ENCODE data around the gene RSRP1.

The RSRP1 gene

DNA sequence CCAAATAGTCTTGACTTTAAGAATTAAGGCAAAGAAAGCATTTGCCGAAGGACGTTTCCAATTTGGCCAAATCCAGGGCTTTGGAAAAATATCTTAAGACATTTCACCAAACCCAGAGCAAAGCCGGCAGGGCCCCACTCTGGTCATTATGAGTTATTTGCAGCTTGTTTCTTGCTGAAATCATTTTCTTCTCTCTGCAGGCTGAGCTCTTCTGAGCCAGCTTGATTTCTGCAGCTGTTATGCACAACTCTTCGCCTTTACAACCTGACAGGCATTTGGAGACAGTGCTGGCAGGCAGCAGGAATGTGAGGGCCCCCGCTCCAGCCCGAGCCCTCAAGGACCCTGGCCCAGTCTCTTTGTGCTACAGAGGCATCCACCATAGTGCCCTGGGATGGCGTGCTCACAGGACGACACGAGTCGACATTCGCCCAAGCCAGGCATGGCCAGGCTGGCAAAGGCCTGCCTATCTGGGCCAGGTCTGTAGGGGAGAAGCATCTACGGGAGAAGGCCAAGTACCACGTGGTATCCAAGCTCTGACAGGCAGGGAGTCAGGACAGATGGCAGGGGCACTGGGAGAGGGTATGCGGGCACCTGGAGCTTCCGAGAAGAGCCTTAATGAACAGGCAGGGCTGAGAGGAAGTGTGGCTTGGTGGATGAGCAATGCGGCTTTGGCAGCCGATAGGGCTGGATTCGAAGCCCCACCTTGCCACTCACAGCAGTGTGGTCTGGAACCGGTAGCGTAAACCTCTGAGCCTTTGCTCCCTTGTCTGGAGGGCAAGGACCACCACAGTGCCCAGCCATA is 47.2 kb downstream of the RSRP1 start:
- peak overlapping the region in 1 of 2 donors; percentile 69 for H3K27ac ChIP-seq
- TF ChIP-seq, protein P1, sequence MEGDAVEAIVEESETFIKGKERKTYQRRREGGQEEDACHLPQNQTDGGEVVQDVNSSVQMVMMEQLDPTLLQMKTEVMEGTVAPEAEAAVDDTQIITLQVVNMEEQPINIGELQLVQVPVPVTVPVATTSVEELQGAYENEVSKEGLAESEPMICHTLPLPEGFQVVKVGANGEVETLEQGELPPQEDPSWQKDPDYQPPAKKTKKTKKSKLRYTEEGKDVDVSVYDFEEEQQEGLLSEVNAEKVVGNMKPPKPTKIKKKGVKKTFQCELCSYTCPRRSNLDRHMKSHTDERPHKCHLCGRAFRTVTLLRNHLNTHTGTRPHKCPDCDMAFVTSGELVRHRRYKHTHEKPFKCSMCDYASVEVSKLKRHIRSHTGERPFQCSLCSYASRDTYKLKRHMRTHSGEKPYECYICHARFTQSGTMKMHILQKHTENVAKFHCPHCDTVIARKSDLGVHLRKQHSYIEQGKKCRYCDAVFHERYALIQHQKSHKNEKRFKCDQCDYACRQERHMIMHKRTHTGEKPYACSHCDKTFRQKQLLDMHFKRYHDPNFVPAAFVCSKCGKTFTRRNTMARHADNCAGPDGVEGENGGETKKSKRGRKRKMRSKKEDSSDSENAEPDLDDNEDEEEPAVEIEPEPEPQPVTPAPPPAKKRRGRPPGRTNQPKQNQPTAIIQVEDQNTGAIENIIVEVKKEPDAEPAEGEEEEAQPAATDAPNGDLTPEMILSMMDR (IDR thresholded peaks at IDR 0.05) = no peak
- DNase-seq (ENCODE audit: low spot score) = no peak
- H3K4me3 ChIP-seq = no peak overlapping the region

DNA sequence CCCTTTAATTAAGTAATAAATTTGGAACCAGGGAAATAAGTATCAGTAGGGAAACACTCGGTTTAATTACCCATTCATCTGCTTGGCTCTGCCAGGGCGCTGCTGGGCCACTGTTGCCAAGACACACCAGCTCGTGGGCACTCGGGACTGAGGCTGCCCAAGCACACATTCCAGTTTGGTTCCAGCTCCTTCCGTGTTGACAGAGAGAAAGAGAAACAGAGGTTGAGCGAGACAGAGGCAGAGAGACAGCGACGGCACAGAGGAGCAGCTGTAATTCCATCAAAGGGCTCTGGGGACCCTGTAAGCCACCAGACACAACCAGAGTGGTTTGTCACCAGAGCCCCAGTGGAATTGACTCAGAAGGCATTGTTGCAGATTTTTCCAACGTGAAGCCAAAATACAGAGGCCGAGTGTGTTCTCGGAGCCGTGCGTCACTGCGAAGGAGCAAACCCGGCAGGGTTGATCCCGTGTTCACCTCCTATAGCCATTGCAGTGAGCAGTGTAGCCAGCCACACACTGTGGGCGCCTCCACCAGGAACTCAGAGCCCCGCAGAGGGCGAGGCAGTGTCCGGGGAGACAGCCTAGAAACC is 48.5 kb downstream of the RSRP1 start:
- Histone ChIP-seq H3K4me3 (peak overlapping the region; percentile 52), H3K27ac (peak overlapping the region; percentile 61 to 69)
- TF ChIP-seq, protein P1 (IDR thresholded peaks at IDR 0.05) = no peak
- DNase-seq (ENCODE audit: low spot score) = peak; percentile 75

DNA sequence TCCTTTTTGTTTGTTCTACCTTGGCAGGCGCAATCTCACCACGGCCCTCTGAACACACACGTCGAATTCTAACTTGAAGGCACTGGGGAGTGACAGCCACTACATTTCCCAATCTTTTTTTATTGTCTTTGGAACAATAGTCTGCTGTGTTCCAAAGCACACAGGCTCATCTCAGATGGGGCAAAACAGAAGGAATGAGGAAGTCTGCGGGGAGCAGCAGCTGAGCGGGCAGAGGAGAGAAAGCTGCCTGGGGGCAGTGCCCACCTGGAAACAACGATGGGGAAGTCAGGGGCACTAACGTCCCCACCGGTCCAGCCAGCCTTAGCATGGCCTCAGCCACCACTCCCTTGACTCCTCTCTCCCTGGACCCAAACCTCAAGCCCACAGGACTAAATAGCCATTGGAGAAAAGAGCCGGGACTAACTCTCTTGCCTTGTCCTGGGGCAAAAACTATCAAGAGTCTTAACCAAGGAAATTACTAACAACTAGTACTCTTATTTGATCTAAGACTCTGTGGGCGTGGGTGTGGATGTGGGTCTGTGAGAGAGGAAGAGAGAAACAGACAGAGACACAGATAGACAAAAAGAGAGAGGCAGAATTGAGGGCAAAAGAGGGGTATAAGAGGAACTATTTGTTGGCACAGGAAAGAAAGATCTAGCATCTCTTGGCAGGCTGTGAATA is 49.1 kb downstream of the RSRP1 start:
- Histone ChIP-seq H3K27ac (peak overlapping the region; percentile 61 to 69), H3K4me3 (peak overlapping the region; percentile 52)
- no peak for DNase-seq (ENCODE audit: low spot score)
- TF ChIP-seq, protein P1 (IDR thresholded peaks at IDR 0.05) = no peak

DNA sequence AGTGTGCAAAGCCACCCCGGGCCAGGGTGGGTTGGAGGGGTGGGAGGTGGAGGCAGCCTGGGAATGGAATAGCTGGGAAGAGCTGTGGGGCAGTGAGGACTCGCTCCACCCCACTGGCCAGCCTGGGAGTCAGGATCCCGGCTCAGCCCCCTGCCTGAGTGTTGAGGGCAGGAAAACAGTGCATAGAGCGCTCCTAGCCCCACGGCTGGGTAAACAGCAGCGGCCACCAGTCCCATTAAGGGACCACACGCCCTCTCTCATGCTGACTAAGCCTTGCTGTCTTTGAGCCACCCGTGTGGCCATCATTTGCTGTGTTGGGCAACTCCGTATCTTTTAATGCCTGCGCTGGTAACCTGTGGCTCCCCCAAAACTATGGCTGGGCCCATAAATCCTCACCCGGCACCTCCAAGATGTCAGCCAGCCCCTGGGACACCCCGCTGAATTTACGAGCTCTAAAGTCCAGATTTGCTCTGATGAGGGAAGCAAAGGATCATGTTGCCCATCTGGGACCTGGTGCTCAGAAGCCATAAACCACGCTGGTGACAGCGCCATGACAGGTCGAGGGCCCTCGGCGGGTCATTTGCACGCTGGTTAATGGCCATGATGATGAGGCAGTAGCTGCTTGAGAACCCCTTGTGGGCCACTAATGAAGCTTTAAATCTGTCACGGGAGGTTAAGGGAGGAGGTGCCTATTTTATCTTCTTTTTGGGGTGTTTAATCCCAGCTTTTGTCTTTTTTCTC is 49.8 kb downstream of the RSRP1 start:
- TF ChIP-seq, protein P1 (IDR thresholded peaks at IDR 0.05) = no peak
- H3K4me3 ChIP-seq = no peak overlapping the region
- no peak overlapping the region for H3K27ac ChIP-seq
- no peak for DNase-seq (ENCODE audit: low spot score)

DNA sequence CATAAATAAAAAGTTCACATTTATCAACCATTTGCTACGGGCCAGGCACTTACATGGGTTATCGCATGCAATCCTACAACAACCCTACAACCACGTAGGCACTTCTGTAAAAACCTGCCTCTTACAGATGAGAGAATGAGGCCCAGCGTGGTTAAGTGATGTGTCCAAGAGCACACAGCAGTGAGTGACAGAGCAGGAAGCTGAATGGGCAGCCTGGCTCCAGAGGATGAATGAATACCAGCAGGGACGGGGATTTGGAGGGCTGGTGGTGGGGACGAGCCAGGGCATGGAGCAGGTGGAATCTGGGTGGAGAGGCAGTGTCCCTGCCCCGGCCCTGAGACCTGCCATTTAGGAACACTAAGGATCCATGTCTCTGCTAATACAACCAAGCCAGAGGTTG is 50.4 kb downstream of the RSRP1 start:
- DNase-seq (ENCODE audit: low spot score) = no peak
- TF ChIP-seq, protein P1 (IDR thresholded peaks at IDR 0.05) = no peak
- Histone ChIP-seq H3K4me3 (no peak overlapping the region), H3K27ac (no peak overlapping the region)

DNA sequence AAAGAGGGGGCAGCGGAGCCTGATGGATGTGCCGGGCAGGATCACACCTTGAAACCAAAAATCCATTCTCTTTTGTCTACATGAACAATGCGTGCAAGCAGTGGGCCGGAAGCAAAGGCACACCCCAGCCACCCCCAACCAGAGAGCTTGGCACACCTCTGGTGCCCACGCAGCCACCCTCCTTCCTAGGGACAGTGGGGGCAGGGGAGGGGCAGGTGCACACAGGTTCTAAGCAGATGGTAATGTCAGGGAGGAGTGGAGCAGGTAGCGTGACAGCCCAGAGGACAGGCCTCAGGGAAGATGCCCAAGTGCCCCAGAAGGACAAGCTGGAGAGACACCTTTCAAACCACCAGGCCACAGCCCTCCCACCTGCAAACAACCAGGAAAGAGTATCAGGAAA is 51.4 kb downstream of the RSRP1 start:
- DNase-seq (ENCODE audit: low spot score) = no peak
- H3K4me3 ChIP-seq = no peak overlapping the region
- no peak overlapping the region for H3K27ac ChIP-seq
- TF ChIP-seq, protein P1 (IDR thresholded peaks at IDR 0.05) = no peak

Measured in coronary artery (tissue), 2 donors.